Measurements from ENCODE around the gene PTPRG.
A peak's percentile ranks its signal among the peaks of the same experiment; 100 is the strongest.

PTPRG gene

GRCh38 chr3:61527011-61527410 lies 34.4 kb upstream of the PTPRG start:
- DNase-seq (ENCODE audit: low read depth), result no peak
- TF ChIP-seq, protein P1, sequence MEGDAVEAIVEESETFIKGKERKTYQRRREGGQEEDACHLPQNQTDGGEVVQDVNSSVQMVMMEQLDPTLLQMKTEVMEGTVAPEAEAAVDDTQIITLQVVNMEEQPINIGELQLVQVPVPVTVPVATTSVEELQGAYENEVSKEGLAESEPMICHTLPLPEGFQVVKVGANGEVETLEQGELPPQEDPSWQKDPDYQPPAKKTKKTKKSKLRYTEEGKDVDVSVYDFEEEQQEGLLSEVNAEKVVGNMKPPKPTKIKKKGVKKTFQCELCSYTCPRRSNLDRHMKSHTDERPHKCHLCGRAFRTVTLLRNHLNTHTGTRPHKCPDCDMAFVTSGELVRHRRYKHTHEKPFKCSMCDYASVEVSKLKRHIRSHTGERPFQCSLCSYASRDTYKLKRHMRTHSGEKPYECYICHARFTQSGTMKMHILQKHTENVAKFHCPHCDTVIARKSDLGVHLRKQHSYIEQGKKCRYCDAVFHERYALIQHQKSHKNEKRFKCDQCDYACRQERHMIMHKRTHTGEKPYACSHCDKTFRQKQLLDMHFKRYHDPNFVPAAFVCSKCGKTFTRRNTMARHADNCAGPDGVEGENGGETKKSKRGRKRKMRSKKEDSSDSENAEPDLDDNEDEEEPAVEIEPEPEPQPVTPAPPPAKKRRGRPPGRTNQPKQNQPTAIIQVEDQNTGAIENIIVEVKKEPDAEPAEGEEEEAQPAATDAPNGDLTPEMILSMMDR (conservative IDR thresholded peaks at IDR 0.05; ENCODE audit: low read depth, low read length), result no peak
- no peak overlapping the region for H3K4me3 ChIP-seq (ENCODE audit: low read length)

DNA sequence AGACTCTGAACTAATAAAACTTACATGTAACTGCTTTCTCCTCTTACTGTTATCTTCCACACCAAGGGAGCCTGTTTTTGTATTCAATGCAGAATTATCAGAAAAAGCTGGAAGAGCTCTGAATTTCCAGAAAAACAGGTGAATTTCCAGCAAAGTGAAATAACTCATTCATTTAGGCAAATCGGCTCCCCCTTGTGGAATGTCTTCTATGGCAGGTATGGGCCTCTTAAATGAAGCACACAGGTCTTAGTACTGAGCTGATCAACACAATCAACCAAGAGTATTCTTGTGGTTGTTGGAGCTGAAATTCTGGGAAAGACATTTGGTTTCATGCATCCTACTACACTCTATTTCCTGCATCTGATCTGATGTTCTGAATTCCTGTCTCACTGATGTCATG lies 31.0 kb upstream of the PTPRG start:
- peak; percentile 15 for DNase-seq (ENCODE audit: low read depth)
- TF ChIP-seq, protein P1 (conservative IDR thresholded peaks at IDR 0.05; ENCODE audit: low read depth, low read length), result peak; percentile 83
- H3K4me3 ChIP-seq (ENCODE audit: low read length), result no peak overlapping the region

DNA sequence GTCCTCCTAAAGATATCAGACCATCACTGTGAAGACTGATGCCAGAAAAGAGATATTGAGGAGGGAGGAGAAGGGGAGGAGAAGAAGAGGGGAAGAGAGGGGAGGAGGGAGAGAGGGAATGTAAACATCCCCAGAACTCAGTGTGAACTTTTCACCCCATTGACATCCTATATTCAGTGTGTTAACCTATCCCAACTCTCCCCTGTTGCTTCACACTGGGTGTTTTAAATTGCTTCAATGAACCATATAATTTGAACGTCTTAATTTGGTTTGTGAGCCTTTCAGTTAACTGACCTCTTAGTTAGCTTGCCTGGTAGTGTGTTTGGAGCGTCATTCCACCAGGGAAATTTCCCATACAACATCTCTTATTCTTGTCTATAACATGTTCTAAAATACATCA lies 29.8 kb upstream of the PTPRG start:
- DNase-seq (ENCODE audit: low read depth), result no peak
- H3K4me3 ChIP-seq (ENCODE audit: low read length), result no peak overlapping the region
- TF ChIP-seq, protein P1 (conservative IDR thresholded peaks at IDR 0.05; ENCODE audit: low read depth, low read length), result no peak

GRCh38 chr3:61532739-61533500 lies 28.5 kb upstream of the PTPRG start:
- TF ChIP-seq, protein P1 (conservative IDR thresholded peaks at IDR 0.05; ENCODE audit: low read depth, low read length), result no peak
- no peak overlapping the region for H3K4me3 ChIP-seq (ENCODE audit: low read length)
- DNase-seq (ENCODE audit: low read depth), result no peak

DNA sequence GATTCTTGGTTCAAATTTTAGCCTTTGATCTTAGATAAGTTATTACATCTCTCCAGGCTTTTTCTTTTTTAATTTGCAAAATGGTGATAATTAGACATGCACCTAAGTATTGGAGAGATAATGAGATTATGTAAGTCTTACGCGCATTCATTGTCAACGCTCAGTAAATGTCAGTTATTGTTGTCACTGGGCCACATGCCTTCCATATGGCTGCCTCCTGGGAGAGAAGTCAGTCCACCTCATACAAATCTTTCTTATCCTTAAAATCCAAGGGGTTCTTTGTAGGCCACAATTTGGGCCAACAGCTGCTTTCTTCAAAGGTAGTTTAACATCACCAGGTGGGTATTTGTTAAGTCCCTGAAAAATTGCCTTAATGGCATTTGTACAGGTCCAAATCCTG lies 25.5 kb upstream of the PTPRG start:
- H3K4me3 ChIP-seq (ENCODE audit: low read length), result no peak overlapping the region
- TF ChIP-seq, protein P1 (conservative IDR thresholded peaks at IDR 0.05; ENCODE audit: low read depth, low read length), result no peak
- no peak for DNase-seq (ENCODE audit: low read depth)

DNA sequence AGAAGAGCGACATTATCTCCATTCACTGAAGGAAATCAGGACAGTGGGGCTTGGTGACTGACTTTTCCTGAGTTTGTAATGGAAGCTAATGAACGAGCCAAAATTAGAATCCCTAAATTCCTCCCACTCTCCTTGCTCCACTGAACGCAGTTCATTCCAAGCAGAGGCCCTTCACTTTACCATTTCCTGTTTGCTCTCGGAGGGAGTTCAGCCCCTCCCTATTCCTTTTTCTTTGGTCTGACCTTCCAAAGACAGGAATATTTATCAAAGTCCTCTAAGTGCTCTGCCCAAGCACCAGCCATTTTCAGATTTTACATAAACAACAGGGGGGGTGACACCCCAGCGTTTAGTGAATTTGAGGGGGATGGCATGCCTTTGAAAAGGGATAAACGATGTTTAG lies 24.0 kb upstream of the PTPRG start:
- H3K4me3 ChIP-seq (ENCODE audit: low read length), result no peak overlapping the region
- TF ChIP-seq, protein P1 (conservative IDR thresholded peaks at IDR 0.05; ENCODE audit: low read depth, low read length), result no peak
- DNase-seq (ENCODE audit: low read depth), result no peak

GRCh38 chr3:61538486-61538885 lies 22.9 kb upstream of the PTPRG start:
- TF ChIP-seq, protein P1 (conservative IDR thresholded peaks at IDR 0.05; ENCODE audit: low read depth, low read length), result no peak
- H3K4me3 ChIP-seq (ENCODE audit: low read length), result no peak overlapping the region
- no peak for DNase-seq (ENCODE audit: low read depth)
